Aorta (tissue), 5 donors: Measurements from ENCODE around the gene NDRG3. TPM values are rescaled to one million over a fixed set of nuclear protein-coding genes. Genes with fewer than 3 reads are reported as not detected.

Experiments used
- ATAC-seq: fragments of 200-7000 bp; cut with Tn5 transposase; one replicate; pipeline ENCODE4 v1.9.1; 2022; ENCODE audit warnings: moderate library complexity; ENCODE audit not compliant: low FRiP score
- DNase-seq, 2 donors: peaks; one replicate each; pipeline ENCODE4 v3.0.0-alpha.2; 2020
- H3K27ac ChIP-seq, 2 donors: one replicate each; pipeline ENCODE4 v1.5.1; 2013; ENCODE audit warnings: low read length in 2 of 2, mild to moderate bottlenecking in 2 of 2, moderate library complexity in 2 of 2, control low read depth in 1 of 2, inconsistent platforms in 1 of 2, low read depth in 1 of 2
- H3K27me3 ChIP-seq, 2 donors: one replicate each; pipeline ENCODE4 v1.6.1; 2013; ENCODE audit warnings: control low read depth in 1 of 2, low read length in 1 of 2, mild to moderate bottlenecking in 1 of 2, moderate library complexity in 1 of 2; ENCODE audit not compliant: insufficient read depth in 2 of 2, control insufficient read depth in 1 of 2
- H3K36me3 ChIP-seq, 2 donors: one replicate each; pipeline ENCODE4 v1.6.1; 2013; ENCODE audit warnings: control low read depth in 1 of 2, low read length in 1 of 2, mild to moderate bottlenecking in 1 of 2; ENCODE audit not compliant: insufficient read depth in 2 of 2, control insufficient read depth in 1 of 2
- H3K4me1 ChIP-seq, 2 donors: one replicate each; pipeline ENCODE4 v1.6.1; 2013; ENCODE audit warnings: low read length in 2 of 2, control low read depth in 1 of 2, mild to moderate bottlenecking in 1 of 2, moderate library complexity in 1 of 2; ENCODE audit not compliant: insufficient read depth in 2 of 2, control insufficient read depth in 1 of 2
- H3K4me3 ChIP-seq, 2 donors: one replicate each; pipeline ENCODE4 v1.5.1; 2013; ENCODE audit warnings: low read length in 2 of 2, control low read depth in 1 of 2, mild to moderate bottlenecking in 1 of 2
- H3K9me3 ChIP-seq: one replicate; pipeline ENCODE4 v1.6.1; 2013; ENCODE audit warnings: mild to moderate bottlenecking, low read length; ENCODE audit not compliant: control insufficient read depth
- WGBS, 2 donors: extraction: QIAGEN DNeasy Blood & Tissue Kit; methylation state at CpG; one replicate each; pipeline ENCODE4 v1.1.7; 2013; 5-methylcytosine and 5-hydroxymethylcytosine counted together
- intact Hi-C, 2 donors: fragments of 100-400 bp; cut with DNase I; formaldehyde crosslinking; loops; one replicate each; pipeline versions ENCODE4 v1.14.2 to v1.15.0; 2022
- polyA plus RNA-seq, 2 donors: library from polyadenylated mRNA; stranded (reverse); fragments of 200-250 nt; gene quantifications; one replicate each; pipeline ENCODE4 v1.2.3, GENCODE V29; 2013
- total RNA-seq, 2 donors: library from RNA; stranded (reverse); fragmentation: NEBNext Ultra II Directional; extraction: Animal tissue kit (Norgen Biotek cat#: 25700); gene quantifications; one replicate each; pipeline ENCODE4 v1.2.1, GENCODE V29; 2021
- donor health status: healthy with polysubstance abuse.
- donor health status: Bipolar disorder and iron deficiency.
- donor health status: DM: no; HTN: no; CAD: no.
- donor health status: DM: no; HTN: no; CAD: no.
- donor health status: DM: yes; HTN: yes; CAD: no.

NDRG3 gene
- total and polyA plus RNA-seq, 4 donors = 31.4 to 37.6 (median 33.8) TPM

DNA sequence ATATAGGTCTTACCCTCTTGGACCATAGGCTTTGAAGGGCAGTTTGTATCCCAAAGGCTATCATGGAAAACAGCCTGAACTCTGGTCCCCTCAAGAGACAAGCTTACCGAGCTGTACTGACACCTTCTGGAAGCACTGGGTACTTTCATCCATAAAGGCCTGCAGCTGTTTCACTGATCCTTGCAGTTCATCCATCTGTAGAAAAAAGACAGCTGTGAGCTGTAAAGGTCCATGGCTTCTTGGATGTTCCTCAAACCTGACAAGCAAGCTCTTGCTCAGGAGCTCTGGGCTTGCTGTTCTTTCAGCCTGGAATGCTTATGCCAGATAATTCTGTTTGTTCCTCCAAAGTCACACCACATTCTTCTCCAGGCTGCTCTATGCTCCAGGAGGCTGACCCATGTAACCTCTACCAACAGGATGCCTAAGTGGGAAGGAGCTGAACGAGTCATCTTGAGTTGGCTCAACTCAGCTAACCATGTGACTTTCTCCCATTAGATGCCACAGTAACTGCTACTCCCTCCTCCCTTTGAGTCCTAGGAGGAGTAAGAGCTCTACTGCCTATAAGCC, 8.8 kb upstream of the NDRG3 start:
- no peaks in the 10 kb centered on the region for H3K9me3 ChIP-seq
- no peaks in the 10 kb centered on the region for H3K36me3 ChIP-seq
- intact Hi-C loops = loop anchor here (2.0 to 5.0 kb wide), 4 partner anchors 86 to 197 kb away; partner anchors contain the start of gene RAB5IF (in 1 of the 2)
- H3K4me3 ChIP-seq = no peak overlapping the region
- DNase-seq = no peak
- WGBS, 2 donors = 2 to 3% methylated on average over 2 of the region's 2 CpGs
- H3K27me3 ChIP-seq = no peaks in the 10 kb centered on the region
- H3K27ac ChIP-seq = no peak overlapping the region
- peak; percentile 85 for ATAC-seq
- no peaks in the 10 kb centered on the region for H3K4me1 ChIP-seq

DNA sequence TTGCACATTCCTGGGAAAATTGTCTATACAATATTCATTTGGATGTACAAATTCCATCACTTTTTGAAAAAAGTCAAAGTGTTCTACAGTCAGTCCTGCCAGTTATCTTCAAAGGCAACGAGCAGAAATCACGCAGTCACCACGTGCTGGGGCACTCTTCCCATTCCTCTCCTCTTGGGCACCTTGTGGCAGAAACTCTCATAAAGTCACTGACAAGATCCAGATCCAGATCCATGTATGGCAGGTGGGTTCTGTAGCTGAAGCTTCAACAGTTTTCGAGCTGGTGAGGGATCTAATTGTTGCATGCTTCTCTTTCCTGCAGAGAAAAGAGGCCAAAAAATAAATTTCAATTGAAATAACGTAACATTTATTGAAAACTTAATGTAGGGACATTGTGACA, 6.7 kb upstream of the NDRG3 start:
- H3K4me3 ChIP-seq = no peak overlapping the region
- DNase-seq (no peak), ATAC-seq (no peak)
- intact Hi-C loops = loop anchor here (5.0 kb wide), 3 partner anchors 90 to 195 kb away; partner anchors contain the start of gene RAB5IF (in 1 of the 2)
- H3K9me3 ChIP-seq = no peaks in the 10 kb centered on the region
- H3K27ac ChIP-seq = no peak overlapping the region
- H3K36me3 ChIP-seq = no peaks in the 10 kb centered on the region
- 87 to 91% methylated on average over 5 of the region's 5 CpGs for WGBS, 2 donors
- no peaks in the 10 kb centered on the region for H3K4me1 ChIP-seq
- no peaks in the 10 kb centered on the region for H3K27me3 ChIP-seq

DNA sequence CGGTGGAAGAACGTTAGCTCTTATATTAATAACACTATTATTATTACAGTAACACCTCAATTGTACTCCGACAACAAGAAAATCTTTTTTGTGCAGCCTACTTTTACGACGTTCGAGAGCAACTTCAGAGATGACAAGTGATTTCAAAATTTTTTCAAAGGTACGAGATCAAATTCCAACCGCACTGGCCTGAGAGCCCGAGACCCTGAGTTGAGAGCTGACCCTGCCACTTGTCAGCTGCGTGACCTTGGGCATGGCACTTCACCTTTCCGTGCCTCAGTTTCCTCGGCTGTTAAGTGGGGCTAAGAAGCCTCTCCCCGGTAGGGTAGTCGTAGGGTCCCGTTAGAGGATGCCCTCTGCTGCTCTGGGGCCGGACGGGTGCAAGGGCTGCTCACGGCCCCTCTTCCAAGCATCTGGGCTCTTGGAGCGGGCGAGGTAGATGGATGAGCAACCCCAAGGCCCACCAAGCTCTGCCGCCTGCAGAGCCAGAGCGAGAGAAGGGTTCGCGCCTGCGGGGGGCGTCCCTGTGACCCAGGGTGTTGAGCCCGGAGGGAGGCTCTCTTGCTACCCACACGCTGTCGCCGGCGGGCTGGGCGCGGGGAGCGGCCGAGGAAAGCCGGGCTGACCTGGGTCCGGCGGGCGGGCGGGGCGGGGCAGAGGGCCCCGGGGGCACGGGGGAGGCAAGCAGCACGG, 510 bp downstream of the NDRG3 start:
- Histone ChIP-seq H3K9me3 (no peaks in the 10 kb centered on the region), H3K27me3 (no peaks in the 10 kb centered on the region), H3K4me3 (peak overlapping the region; percentile 84 to 99), H3K36me3 (no peaks in the 10 kb centered on the region), H3K4me1 (no peaks in the 10 kb centered on the region), H3K27ac (peak overlapping the region; percentile 22 to 33)
- ATAC-seq (peak; percentile 48), DNase-seq (peak; percentile 66 to 80)
- intact Hi-C loops = loop anchor here in 1 of 2 donors (5.0 kb wide), 1 partner anchor 43 kb away; no protein-coding TSS in a partner anchor
- WGBS, 2 donors = 1 to 2% methylated on average over 32 to 44 of the region's 44 CpGs

DNA sequence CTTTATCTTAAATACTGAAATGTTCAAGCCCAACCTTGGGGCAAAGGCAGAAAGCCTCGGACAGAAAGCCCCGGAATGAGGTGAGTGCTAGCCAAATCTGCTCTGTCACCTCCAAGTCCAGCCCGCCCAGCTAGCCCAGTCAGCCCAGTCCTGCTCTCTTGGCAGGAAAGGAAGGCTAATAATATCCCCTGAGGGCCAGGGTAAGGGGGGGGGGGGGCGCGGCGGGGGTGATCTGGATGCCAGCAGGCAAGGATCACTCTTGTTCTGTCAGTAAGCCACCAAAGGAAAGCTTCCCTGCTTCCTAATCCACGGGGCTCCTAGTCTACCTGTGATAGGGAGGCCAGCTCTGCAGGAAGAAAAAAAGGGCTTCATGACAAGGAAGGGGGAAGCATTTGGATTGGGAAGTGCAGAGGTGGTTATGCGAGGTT, 1.1 kb downstream of the NDRG3 start:
- Histone ChIP-seq H3K27me3 (no peaks in the 10 kb centered on the region), H3K27ac (peak overlapping the region; percentile 33 to 60), H3K4me3 (peak overlapping the region; percentile 84 to 99), H3K36me3 (no peaks in the 10 kb centered on the region), H3K9me3 (no peaks in the 10 kb centered on the region), H3K4me1 (no peaks in the 10 kb centered on the region)
- 1 to 3% methylated on average over 8 of the region's 8 CpGs for WGBS, 2 donors
- DNase-seq = peak; percentile 71 to 83
- ATAC-seq = peak; percentile 69
- intact Hi-C loops = loop anchor here in 1 of 2 donors (5.0 kb wide), 1 partner anchor 42 kb away; no protein-coding TSS in a partner anchor

DNA sequence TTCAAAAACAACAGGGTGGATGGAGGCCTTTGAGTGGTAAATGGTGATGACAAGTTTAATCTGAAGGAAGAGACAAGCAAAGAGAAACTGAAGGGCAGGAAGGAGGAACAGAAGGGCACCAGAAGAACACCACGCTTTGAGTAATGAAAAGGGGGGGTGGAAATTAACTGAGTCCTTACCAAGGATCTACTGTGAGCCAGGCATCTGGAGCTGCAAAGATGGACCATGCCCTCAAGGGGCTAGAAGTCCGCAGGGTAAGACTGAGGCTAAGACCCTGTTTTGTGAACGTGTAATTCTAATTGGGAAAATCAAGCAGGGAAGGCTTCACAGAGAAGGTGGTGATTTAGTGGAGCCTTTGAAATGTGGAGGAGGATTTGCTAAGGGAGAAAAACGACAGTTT, 1.6 kb downstream of the NDRG3 start:
- no peak for ATAC-seq
- Histone ChIP-seq H3K4me3 (no peak overlapping the region), H3K27me3 (no peaks in the 10 kb centered on the region), H3K36me3 (no peaks in the 10 kb centered on the region), H3K27ac (peak overlapping the region in 1 of 2 donors; percentile 73), H3K4me1 (no peaks in the 10 kb centered on the region), H3K9me3 (no peaks in the 10 kb centered on the region)
- WGBS, 2 donors = 44 to 45% methylated on average over 4 of the region's 4 CpGs
- intact Hi-C loops = no loop called here
- DNase-seq = no peak

DNA sequence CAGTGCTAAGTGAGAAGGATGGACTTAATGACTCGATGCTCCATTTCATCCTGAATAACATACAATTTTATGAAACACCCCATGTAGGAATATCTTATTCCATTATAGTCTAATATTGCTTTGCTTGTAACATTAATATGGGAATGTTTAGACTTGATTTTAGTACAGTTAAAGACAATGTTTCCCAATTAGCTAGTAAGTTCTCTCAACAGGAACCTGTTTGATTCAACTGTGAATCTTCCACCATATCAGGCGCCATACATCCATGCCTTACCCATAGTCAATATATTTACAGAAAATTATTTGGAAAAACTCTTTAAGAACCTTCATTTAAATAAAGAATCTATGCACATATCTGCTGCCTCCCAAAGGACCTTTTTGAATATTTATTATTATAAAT, 3.3 kb downstream of the NDRG3 start:
- Histone ChIP-seq H3K9me3 (no peaks in the 10 kb centered on the region), H3K36me3 (no peaks in the 10 kb centered on the region), H3K27ac (no peak overlapping the region), H3K4me3 (no peak overlapping the region), H3K27me3 (no peaks in the 10 kb centered on the region), H3K4me1 (no peaks in the 10 kb centered on the region)
- ATAC-seq (no peak), DNase-seq (no peak)
- intact Hi-C loops = no loop called here
- WGBS, 2 donors = 93 to 97% methylated on average over 2 of the region's 2 CpGs

DNA sequence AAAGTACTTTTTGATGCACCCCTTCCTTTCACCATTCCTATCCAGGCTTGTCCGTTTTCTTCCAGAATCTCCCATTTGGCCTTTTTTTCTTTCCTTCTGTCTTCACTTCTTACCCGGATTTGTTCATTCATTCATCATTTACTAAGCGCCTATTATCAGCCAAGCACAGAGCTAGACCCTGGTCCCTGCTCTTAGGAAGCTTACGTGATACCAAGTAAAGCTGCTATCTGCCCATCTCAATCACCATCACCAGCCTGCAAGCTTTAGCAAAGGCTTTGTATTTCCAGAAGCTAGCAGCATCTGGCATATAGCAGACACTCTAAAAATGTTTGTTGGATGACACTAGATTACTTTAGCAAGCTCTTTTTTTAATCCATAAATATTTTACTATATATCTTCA, 4.8 kb downstream of the NDRG3 start:
- DNase-seq (no peak), ATAC-seq (no peak)
- no peaks in the 10 kb centered on the region for H3K9me3 ChIP-seq
- no peaks in the 10 kb centered on the region for H3K36me3 ChIP-seq
- no peak overlapping the region for H3K27ac ChIP-seq
- intact Hi-C loops = no loop called here
- no peaks in the 10 kb centered on the region for H3K27me3 ChIP-seq
- H3K4me1 ChIP-seq = no peaks in the 10 kb centered on the region
- no peak overlapping the region for H3K4me3 ChIP-seq
- WGBS, 2 donors = 76 to 77% methylated on average over 4 of the region's 4 CpGs

DNA sequence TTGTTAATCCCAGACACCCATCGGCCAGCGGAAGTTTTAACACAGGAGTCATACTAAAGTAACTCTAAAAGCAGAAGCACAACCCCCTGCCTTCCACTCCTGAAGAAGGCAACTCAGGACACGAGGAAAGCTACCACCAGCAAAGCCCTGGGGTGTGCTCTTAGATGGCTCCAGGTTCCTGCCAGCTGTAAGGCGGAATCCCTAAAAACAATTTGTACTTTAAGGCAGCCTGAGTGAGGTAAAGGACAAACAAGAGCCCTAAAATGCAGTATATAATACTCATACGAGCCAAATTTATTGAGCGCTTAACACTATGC, 8.7 kb downstream of the NDRG3 start:
- intact Hi-C loops = no loop called here
- Histone ChIP-seq H3K9me3 (no peaks in the 10 kb centered on the region), H3K27me3 (no peaks in the 10 kb centered on the region), H3K4me1 (no peaks in the 10 kb centered on the region), H3K4me3 (no peak overlapping the region), H3K27ac (no peak overlapping the region), H3K36me3 (peaks cover 0 to 2% of the 10 kb centered on the region in 2 donors)
- no peak for ATAC-seq
- peak in 1 of 2 donors; percentile 8 for DNase-seq
- WGBS, 2 donors = 90 to 92% methylated on average over 6 of the region's 6 CpGs
